A549 treated with Mapracorat at 1 μM for 4 hours (cell line): ENCODE results near the gene AK5. TPM values are rescaled to one million over a fixed set of nuclear protein-coding genes. Genes with fewer than 3 reads are reported as not detected.

Experiments used
- total RNA-seq: library from RNA; stranded (reverse); fragments of 200-300 nt; extraction: Qiagen RNA extraction; gene quantifications from 5 replicates; pipeline ENCODE4 v1.2.3, GENCODE V29; 2022

The AK5 gene, protein sequence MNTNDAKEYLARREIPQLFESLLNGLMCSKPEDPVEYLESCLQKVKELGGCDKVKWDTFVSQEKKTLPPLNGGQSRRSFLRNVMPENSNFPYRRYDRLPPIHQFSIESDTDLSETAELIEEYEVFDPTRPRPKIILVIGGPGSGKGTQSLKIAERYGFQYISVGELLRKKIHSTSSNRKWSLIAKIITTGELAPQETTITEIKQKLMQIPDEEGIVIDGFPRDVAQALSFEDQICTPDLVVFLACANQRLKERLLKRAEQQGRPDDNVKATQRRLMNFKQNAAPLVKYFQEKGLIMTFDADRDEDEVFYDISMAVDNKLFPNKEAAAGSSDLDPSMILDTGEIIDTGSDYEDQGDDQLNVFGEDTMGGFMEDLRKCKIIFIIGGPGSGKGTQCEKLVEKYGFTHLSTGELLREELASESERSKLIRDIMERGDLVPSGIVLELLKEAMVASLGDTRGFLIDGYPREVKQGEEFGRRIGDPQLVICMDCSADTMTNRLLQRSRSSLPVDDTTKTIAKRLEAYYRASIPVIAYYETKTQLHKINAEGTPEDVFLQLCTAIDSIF
- total RNA-seq = 4.5 to 8.7 TPM (median 7.9 TPM) in 5 replicates

DNA sequence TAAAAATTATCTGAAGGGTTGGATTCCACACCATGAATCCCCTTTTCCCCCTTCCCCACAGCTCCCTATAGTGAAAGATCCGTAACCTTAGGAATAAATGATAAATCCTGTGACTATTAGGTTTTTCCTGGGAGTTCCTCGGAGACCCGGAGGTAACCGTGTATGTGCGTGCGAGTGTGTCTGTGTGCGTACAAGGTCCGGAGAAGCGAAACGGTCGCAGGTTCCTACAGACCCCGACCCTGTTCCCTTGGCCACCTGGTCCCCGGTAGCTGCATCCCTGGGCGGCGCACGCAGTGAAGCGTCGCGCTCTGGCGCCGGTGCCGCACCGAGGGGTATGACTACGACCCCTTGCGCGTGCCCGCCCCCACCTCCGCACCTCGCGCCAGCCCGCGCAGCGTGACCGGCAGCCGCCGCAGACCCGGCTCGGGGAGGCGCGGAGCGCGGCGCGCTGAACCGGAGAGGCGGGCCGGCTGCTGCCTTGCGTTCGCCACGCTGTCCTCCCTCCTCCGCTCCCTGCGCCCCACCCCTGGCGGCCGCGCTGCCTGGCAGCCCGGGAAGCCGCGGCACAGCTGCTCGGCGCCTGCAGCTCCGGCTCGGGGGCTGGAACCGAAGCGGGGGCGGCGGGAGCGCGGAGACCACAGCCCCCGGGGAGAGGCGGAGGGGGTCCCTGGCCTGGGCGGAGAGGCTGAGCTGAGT is at the start of gene AK5:
Gene AK5, plus strand, starts transcription at position 529 of the 696 bp plus-strand sequence. CDS start 295 bp downstream, outside the sequence.

Other genes starting within 250 kb of the AK5 start
- 19.1 to 28.1 TPM (median 20.8 TPM) in 5 replicates for gene PIGK, start 62.6 kb upstream of the AK5 start, total RNA-seq